GM19025 (cell line): ENCODE data around the gene OR1F1.
"Not testable (repeated sequence)": the region's sequence is repeated elsewhere in the genome, so short reads cannot be mapped to it uniquely, and the experiment has no call there.

Experiments
- ATAC-seq: cut with Tn5 transposase; IDR thresholded peaks from one replicate; pipeline ENCODE4 v1.9.1; 2021; ENCODE audit warnings: mild to moderate bottlenecking, low read depth, moderate library complexity; ENCODE audit not compliant: unreplicated experiment

The OR1F1 gene

DNA sequence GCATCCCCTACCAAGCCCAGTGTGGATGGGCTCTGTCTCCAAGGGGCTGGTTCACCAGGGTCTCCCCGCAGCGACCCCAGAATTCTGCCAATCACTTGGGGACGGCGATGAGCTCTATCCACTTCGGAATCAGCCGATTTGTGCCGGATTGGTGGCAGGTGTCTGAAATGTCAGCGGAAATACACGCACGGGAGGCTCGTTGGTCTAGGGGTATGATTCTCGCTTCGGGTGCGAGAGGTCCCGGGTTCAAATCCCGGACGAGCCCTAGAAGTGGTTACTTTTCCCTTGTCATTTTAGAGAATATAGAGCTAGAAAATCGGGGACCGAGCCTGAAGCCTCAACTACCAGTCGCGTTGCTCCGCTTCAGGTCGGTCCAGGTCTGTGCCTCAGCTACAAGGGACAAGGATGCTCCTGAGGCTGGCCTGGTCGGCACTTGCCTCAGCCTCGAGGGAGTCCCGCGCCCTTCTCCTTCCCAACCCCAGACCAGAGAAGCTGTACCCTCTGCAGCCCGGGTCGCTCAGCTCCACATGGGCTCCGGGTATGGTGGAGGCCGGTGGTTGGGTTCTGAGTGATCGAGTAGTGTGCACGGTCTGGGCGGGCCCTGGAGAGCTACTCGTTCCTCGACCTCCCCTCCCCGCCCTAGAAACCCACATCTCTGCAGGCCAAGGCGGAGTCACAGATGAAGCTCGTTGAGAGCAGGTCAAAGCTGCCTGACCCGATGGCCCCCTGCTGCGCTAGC, 16.0 kb upstream of the OR1F1 start:
- ATAC-seq = no peak

DNA sequence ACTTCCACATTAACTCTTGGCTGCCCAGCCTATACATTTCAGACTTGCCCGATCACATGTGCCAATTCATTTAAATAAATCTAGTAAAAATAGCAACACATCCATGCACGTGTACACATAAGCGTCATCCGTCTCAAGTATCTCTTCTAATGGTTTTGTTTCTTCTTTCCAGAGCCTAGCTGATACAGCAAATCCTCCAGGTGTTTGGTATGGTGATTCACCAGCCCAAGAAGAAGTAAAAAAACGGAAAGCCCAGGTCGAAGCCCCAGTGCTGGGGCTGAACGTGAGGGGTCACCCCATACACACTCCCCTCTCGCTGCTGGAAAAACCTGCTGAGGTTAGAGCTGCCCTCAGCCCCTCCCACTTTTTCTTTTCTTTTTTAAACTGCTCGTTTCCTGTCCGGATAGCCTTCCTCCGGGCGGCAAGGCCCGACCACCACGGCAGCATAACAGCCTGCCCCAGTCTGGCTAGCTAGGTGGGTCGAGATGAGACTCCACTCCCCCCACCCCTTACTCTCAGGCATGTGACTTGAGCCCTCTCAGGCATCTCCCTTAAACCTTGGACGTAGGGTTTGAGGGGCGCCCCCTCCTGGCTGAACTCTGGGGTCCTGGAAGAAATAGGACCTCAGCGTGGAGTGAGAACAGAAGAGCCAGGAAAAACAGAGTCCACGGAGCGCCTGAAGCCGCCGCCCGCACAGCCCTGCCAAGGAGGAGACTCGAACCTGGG, 13.9 kb upstream of the OR1F1 start:
- ATAC-seq = no peak

DNA sequence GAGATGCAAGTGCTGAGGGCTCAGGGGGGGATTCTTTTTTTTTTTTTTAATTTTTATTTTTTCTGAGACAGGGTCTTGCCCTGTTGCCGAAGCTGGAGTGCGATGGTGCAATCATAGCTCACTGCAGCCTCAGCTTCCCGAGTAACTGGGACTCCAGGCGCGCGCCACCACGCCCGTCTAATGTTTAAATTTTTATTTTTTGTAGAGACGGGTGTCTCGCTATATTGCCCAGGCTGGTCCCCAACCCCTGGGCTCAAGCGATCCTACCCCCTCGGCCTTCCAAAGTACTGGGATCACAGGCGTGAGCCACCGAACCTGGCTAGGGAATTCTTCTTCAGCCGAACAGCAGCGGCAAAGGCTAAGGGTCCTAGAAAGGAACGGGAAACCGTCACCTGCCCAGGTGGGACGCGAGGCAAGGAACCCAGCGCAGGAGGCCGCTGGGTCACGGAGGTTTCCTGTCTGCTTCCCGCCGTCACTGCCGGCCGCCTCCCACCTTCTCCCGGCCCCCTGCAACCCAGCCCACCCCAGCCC, 13.3 kb upstream of the OR1F1 start:
- no peak for ATAC-seq

DNA sequence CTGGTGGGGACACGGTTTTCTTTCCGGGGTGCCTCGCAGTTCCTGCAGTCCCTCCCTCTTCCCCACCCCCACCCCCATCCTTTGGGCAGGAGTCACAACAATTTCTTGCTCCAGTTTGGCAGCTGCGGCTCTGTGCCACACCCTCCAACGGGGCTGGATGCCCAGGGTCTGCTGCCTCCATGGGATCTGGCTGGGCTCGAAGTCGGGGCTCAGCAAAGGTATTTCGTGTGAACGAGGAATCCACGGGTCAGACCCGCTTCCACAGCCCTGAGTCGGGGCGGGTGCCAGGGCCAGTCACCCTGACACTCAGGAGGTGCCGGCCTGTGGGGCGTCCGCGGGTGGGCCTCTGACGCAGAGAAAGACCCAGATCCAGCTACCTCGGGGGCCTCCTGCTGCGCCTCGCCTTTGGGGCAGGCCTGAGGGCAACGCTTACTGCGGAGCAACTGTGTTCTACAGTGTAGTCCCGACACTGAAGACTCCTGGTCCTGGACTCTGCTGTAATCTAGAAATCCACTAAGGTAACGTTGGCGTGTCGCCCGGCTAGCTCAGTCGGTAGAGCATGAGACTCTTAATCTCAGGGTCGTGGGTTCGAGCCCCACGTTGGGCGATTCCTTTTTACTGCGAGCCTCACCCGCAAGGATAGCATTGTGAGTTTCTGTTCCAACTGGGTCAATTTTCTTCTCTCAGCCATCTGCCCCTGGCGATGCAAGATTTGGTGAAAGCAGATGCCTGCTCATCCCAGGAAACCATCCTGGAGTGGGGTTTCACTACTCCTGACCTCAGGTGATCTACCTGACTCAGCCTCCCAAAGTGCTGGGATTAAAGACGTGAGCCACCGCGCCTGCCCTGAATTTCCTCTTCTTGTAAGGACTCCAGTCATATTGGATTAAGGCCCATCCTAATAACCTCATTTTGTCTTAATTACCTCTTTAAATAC, 12.6 kb upstream of the OR1F1 start:
- no peak for ATAC-seq

DNA sequence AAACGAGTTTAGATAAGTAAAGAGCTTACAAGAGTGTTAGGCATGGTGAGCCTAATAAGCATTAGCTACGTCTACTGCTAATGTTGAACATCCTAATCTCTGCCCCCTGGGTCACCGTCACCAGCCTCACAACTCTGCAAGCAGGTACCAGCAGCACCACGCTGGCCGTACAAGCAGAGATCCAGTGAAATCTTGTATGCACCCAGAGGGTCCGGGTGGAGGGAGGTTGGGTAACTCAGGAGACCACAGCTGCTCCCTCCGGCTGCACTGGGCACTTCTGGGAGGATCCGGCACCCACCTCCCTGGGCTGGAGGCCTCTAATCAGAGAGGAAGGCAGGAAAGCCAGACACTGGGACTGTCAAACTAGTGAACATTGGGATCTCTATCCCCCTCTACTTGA, 8.4 kb upstream of the OR1F1 start:
- ATAC-seq = no peak

DNA sequence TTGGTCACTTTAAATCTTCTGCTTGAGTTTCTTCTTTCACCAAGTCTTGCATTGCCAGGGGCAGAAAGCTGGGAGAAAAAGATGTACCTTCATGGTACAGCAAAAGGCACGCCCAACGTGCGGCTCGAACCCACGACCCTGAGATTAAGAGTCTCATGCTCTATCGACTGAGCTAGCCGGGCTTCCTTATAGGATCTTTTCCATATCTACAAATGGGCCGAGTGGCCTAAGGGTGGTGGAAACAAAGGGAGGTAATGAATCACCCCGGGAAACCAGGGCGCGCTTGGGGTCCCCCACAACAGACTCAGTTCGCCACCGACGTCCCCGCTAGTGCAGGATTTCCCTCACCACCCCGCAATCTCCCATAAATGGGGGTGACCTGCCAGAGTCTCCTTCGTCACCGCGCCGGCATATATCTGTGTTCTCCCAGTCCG, 7.5 kb upstream of the OR1F1 start:
- no peak for ATAC-seq

DNA sequence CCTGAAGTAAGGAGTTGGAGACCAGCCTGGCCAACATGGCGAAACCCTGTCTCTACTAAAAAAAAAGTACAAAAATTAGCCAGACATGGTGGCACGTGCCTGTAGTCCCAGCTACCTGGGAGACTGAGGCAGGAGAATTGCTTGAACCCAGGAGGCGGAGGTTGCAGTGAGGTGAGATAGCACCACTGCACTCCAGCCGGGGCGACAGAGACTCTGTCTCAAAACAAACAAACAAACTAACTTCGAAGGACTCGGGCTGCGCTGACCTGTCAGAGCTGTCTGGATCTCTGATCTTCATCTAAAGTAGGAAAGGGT, 5.8 kb upstream of the OR1F1 start:
- ATAC-seq = not testable (repeated sequence)

DNA sequence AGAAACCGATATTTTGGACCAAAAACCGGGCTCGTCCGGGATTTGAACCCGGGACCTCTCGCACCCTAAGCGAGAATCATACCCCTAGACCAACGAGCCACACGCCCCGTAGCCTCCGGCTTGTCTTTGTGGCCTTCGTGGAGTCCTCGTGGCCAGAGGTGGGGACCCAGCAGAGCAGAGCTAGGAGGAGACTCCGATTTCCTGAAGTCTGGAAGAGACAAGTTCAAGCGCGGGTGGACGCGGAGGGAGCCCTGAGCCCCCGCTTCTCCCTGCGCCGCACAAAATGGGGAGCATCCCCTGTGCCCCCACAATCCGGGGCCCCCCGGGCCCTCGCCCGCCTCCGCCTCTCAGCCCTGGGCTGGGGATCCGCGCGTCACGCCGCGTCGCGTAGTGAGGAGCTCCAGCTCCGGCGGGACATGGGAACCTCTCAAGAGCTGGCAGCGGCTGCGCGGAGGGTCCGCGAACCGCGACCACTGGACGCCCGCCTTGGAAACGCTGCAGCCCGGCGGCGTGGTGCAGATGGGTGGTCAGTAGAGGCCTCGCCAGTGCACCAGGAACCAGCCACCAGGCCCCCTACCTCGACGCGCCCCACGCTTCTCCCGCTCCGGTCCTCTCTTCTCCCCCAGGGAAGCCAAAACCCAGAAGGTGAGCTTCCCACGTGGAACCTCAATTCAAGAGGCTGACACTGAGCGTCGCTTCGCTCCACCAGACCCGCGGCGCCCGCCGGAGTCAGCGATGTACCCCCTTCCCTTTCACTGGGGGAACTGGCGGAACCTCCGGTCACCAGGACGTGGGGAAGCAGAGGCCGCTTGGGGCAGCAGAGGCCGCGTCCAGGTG, 5.2 kb upstream of the OR1F1 start:
- ATAC-seq = no peak

DNA sequence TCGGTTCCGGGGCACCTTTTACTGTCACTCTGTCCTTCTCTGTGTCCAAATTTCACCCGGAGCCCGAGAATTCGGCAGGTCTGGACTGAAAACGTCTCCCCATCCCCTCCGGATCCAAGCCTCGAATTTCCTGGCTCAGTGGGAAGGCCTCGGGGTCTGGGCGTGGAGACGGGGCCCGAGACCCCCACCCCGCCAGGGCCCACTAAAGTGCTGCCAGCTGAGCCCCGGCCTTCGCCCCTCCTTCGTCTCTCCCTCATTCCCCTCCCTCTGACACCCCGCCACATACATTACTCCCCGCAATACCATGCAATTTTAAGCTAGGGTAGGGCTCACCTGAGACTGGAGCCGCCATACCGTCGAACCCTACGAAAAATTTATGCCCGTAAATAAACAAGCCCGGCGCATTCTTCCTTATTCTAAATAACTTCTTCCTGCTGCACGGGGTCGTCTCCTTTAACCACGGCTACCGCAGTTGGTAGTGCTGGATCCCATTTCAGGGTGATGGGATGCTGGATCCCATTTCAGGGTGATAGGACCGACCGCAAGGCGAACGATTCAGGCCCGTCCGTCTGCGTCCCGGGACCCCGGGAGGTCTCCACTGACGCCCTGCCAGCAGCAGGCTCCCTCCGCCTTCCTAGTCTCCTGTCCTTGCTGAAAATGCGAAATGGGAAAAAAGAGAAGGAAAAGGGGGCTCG, 4.4 kb upstream of the OR1F1 start:
- ATAC-seq = no peak

DNA sequence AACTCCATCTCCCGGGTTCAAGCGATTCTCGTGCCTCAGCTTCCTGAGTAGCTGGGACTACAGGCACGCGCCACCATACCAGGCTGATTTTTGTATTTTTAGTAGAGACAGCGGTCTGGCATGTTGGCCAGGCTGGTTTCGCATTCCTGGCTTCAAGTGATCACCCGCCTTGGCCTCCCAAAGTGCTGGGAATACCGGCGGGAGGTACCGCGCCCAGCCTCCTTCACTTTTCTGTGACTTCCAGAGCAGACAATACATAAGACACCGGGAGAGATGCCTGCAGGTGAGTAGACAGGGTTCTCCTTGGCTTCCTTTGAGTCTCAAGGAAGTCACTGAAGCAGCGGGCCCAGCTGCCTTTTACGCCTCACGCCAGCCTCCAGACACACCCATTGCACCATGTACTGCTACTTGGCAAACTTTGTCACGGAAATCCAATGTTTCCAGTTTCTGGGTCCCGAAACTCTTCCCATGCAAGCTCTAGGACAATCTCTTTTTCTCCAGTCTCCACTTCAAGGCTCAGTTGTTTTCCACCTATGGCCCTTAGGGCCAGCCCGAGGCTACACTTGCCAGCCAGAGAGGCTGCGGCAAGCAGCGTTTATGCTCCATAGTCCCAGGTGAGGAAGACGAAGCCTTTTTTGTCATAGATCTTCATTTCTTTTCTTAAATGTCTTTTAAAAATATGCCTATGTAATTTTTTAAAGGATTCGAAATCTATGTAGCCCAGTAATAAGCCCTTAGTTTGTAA, 886 bp upstream of the OR1F1 start:
- no peak for ATAC-seq

DNA sequence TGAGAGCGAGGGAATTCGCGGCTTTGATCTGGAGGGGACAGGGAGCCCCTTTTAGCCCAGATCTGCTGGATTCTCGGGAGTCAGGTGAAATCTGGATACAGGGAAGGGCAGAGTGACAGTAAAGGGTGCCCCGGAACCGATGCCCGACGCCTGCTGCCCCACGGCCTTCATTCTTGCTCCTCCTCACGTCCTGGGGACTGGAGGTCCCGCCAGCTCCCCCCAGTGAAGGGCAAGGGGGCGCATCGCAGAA, 596 bp downstream of the OR1F1 start:
- no peak for ATAC-seq

DNA sequence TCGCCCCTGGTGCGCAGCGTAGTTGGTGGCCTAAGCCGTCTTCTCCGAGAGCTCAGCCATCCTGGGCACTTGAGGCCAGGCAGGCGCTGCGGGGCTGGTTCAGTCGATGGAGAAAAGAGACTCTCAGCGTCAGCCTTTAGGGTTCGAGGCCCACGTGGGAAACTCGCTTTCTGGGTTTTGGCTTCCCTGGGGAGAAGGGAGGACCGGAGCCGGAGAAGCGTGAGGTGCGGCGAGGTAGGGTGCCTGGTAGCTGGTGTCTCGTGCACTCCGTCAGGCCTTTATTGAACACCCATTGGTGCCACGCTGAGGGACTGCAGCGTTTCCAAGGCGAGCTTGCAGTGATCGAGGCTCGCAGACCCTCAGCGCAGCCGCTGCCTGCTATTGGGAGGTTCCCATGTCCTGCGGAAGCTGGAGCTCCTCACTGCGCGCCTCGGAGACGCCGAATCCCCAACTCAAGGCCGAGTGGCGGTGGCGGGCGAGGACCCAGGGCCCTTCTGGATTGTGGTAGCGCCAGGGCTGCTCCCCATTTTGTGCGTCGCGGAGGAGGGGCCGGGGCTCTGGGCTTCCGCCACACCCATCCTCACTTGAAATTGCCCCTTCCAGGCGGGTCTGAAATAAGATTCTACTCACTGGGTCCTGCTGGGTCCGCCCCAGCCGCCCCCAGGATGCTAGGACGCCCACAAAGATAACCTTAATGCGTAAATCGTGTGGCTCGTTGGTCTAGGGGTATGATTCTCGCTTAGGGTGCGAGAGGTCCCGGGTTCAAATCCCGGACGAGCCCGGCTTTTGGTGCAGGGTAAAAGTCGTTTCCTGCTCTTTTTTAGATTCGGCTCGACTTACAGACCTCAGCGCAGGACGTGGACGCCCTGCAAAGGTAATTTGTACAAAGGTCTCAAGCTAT, 1.2 kb downstream of the OR1F1 start:
- ATAC-seq = no peak

DNA sequence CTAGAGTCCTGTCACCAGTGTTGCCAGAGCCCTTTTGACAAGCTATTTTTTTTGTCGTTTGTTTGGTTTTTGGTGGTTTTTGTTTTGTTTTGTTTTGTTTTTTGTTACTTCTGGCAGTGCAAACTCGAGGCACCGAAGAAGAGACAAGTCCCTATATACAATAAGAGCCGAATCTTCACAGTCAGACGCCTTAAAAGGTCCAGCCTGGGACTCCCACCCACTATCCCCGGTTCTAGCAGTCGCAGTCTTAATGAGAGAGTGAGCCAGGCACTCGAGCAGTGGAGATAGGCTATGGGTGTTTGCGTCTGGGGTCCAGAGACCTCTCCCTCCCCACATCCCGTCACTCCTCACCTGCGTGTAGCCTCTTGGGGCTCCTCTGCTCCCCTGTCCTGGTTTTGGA, 1.9 kb downstream of the OR1F1 start:
- no peak for ATAC-seq

DNA sequence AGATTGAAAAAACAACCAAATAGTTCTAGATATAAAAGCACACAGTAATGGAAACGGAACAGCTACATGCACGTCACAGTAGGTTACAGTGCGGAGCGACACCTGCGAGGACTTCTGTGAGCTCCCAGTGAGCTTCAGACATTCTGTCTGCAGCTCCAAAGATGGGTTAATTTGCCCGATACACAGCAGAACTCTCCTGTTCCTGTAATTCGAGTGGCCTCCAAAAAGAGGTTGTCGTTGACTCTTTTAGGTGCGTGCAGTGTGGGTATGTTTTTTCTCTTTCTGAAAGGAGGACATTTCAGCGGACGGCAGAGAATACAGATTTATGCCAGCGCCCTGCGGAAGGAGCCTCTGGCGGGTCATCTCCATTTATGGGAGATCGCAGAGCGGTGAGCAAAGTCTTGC, 2.9 kb downstream of the OR1F1 start:
- ATAC-seq = no peak

DNA sequence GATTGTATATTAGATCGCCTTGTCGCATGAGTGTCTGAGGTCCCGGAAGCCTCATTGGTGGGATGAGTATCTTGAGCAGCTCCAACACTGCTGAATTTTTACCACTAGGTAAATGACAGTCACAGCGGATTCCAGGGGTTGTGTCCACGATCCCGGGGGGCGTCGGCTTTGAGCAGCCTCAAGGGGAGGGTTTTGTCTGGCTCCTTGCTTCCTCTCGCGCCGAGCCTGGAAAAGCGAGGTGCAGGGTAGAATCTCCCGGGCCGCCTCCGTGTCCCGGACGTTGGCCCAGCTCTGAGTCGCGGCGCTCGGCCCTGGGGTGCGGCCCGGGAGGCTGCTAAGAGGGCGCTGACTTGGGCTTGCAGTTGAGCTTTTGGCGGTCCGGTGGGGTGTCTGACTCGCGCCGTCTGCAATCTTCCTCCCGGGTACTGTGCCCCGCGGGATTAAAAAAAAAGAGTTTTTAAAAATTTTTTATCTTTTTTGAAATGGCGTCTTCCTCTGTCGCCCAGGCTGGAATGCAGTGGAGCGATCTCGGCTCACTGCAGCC, 4.5 kb downstream of the OR1F1 start:
- no peak for ATAC-seq

DNA sequence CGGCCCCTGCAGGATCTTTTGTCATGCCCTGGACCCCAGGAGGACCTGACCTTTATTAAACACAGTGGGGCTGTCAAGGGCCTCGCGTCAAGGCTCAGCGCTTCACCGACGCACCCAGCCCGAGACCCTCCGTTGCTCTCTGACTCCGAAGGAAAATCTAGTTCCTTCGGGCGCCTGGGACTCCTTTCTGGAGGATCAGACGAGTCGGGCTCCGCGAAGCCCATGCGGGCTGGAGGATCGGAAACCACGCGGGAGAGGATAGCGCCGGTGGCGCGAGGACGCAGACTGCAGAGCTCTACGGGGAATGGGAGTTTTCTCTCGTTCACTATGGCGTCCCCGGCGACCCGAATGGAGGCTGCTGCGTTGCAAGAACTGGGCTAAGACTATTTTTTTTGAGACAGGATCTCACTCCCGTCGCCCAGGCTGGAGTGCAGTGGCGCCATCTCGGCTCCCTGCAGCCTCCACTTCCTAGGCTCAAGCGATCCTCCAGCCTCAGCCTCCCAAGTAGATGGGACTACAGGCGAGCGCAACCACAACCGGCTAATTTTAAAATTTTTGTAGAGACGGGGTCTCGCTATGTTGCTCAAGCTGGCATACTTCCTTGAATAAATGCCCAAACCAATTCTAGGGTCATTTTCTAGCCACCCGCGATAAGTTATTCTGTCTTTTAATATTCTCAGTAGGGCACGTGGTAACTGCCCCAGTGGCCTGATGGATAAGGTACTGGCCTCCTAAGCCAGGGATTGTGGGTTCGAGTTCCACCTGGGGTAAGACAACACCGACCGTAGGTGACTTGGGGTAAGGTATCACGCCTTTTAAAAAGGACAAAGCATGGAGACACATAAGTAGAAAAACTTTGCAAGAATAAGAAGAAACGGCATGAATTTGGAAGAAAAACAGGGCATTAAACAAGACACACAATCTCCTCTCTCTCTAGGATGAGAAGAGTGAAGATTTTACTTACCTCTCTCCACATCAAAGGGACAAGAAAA, 5.5 kb downstream of the OR1F1 start:
- no peak for ATAC-seq

DNA sequence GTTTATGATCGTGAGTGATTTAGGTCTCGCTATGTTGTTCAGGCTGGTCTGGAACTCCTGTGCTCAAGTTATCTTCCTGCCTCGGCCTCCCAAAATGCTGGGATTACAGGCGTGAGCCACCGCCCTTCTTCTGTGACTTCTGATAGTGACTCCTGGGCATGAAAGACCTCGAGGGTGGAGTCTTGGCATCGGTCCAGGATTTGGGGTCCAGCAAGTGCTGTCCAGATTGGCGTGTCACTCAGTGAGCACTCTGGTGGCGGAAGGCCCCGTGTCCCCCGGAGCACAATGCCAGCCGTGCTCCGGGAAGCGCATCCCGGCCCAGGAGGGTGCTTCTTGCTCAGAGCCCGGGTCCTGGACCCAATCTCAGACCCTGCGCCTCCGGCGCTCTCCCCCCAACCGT, 6.8 kb downstream of the OR1F1 start:
- no peak for ATAC-seq
